NB4 (cell line): ENCODE data around the gene CGREF1.
A peak's percentile ranks its signal among the peaks of the same experiment; 100 is the strongest.

Experiments
- DNase-seq: peaks from one replicate; pipeline ENCODE4 v3.0.0; 2010; ENCODE audit warnings: low read depth
- H3K4me3 ChIP-seq: one replicate; pipeline ENCODE4 v1.5.1; 2011; ENCODE audit warnings: mild to moderate bottlenecking, low read depth, low read length, moderate library complexity
- MYC ChIP-seq: IDR thresholded peaks from 2 replicates; pipeline ENCODE4 v1.6.1; 2011; ENCODE audit warnings: low read depth, low read length
- POLR2A ChIP-seq: IDR thresholded peaks from 2 replicates; pipeline ENCODE4 v1.6.1; 2011; ENCODE audit warnings: mild to moderate bottlenecking; ENCODE audit not compliant: insufficient read length; ENCODE audit errors: extremely low read depth
- TF ChIP-seq, protein P1 (sequence below): IDR thresholded peaks from one replicate; pipeline ENCODE4 v1.5.1; 2012; ENCODE audit warnings: low read depth, low read length
- TF ChIP-seq, protein P2 (sequence below): IDR thresholded peaks from 2 replicates; pipeline ENCODE4 v1.6.1; 2011; ENCODE audit warnings: low read depth, low read length

Gene CGREF1

DNA sequence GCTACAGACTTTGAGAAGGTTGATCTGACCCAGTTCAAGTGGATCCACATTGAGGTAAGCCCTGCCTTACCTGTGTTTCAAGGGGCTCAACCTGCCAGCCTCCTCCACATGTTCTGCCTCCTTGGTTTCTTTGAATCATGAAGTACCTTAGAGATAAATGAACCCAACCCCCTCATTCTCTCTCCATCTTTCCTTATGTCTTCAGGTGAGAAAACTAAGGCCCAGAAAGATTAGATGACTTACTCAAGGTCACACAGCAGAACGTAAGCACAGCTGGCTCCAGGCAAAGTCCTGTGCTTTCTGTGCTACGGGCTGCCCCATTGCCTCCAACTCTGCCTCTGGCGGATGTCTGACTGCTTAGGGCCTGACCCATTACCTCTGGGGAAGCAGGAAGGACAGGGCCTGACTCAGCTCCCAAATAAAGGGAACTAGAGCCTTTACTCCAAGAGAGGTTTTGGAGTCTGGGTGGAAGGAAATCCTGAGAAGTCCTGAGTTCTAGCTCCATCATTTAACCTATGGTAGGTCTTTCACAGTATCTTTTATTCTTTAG, 22.1 kb downstream of the CGREF1 start:
- no peak for TF ChIP-seq POLR2A
- TF ChIP-seq, protein P1, sequence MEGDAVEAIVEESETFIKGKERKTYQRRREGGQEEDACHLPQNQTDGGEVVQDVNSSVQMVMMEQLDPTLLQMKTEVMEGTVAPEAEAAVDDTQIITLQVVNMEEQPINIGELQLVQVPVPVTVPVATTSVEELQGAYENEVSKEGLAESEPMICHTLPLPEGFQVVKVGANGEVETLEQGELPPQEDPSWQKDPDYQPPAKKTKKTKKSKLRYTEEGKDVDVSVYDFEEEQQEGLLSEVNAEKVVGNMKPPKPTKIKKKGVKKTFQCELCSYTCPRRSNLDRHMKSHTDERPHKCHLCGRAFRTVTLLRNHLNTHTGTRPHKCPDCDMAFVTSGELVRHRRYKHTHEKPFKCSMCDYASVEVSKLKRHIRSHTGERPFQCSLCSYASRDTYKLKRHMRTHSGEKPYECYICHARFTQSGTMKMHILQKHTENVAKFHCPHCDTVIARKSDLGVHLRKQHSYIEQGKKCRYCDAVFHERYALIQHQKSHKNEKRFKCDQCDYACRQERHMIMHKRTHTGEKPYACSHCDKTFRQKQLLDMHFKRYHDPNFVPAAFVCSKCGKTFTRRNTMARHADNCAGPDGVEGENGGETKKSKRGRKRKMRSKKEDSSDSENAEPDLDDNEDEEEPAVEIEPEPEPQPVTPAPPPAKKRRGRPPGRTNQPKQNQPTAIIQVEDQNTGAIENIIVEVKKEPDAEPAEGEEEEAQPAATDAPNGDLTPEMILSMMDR = no peak
- TF ChIP-seq, protein P2, sequence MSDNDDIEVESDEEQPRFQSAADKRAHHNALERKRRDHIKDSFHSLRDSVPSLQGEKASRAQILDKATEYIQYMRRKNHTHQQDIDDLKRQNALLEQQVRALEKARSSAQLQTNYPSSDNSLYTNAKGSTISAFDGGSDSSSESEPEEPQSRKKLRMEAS = no peak
- TF ChIP-seq MYC = no peak
- no peak for DNase-seq
- no peak overlapping the region for H3K4me3 ChIP-seq

DNA sequence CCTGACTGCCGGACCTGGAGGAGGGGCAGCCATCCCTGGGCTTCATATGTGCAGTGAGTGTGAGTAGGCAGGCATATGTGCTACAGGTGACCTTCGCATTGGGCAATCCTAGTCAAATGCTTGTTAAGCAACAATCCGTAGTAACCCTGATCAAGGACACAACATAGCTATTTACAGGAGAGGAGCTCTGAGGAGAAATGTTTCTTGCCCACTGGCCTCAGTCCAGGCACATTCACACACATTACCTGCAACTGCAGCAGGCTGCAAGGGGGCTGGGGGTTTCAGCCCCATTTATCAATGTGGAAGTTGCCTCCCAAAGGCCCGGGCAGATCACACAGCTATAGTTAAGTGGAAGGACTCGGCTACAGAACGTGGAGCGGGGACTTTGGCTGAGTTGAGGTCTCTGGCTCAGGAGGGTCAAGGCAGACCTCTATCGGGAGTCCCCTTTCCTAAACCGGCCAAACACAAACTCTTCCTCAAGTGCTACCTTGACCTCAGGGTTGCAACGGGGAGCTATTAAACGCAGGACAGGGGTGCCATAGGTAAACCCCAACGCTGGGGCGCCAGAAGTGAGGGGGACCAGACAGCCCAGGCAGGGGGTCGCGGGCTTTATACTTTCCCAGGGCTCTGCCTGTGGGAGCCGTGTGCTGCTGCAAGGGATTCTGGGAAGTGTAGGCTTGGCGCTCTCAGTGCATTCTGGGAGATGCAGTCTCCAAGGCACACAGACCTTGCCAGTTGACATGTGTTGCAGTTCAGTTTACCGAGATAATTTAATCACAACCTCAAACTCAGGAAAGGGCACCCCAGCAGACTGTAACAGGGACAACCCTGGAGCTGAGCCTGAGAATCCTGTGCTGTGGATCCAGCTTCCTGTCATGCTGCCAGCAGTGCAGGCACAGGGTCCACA, 22.9 kb downstream of the CGREF1 start:
- TF ChIP-seq, protein P2 = no peak; the same call in 1 of the 2 replicates
- TF ChIP-seq MYC (peak; percentile 19; the same call in 1 of the 2 replicates), POLR2A (no peak)
- TF ChIP-seq, protein P1 = no peak
- peak; percentile 61 for DNase-seq
- no peak overlapping the region for H3K4me3 ChIP-seq

DNA sequence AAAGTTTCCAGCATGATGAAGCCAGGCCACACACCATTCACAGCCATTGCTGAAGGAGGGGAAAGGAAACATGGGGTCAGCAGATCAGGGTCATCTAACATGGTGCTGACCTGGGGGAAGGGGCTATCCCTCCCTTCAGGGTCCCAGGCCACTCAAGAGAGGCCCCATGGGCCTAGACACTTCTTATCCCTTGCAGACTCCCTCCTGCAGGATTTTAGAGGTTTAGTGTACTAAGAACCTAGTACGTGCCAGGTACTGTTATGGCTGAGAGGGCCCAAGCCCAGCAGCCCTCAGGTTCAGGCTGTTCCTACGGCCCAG, 23.5 kb downstream of the CGREF1 start:
- H3K4me3 ChIP-seq = no peak overlapping the region
- DNase-seq = no peak
- TF ChIP-seq, protein P2 = no peak
- TF ChIP-seq POLR2A = no peak
- no peak for TF ChIP-seq MYC
- TF ChIP-seq, protein P1 = no peak

DNA sequence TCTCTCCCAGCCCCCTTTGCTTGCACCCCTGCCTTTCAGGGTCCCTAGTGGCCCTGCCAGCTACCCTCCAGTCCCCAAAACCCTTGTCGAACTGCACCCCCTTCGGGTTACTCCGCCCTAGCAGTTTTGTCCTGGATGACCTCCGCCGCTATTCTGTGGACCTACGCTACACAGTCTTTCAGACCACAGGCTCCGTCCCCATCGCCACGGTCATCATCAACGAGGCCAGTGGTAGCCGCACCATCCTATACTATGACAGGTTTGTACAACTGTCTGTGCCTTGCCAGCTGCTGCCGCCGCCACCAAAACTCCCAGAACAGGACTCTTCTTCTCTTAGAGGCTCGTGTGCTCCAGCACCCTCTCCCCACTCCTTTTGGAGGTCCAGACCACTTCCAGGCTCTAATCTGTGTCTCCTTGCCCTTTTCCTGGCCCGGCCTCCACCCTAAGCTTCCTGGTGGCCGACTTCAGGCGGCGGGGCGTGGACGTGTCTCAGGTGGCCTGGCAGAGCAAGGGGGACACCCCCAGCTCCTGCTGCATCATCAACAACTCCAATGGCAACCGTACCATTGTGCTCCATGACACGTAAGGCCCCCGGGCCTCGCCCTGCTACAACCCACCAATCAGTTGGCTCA, 24.5 kb downstream of the CGREF1 start:
- H3K4me3 ChIP-seq = no peak overlapping the region
- no peak for DNase-seq
- TF ChIP-seq, protein P1 = no peak
- TF ChIP-seq POLR2A = no peak
- TF ChIP-seq, protein P2 = no peak
- TF ChIP-seq MYC = no peak

DNA sequence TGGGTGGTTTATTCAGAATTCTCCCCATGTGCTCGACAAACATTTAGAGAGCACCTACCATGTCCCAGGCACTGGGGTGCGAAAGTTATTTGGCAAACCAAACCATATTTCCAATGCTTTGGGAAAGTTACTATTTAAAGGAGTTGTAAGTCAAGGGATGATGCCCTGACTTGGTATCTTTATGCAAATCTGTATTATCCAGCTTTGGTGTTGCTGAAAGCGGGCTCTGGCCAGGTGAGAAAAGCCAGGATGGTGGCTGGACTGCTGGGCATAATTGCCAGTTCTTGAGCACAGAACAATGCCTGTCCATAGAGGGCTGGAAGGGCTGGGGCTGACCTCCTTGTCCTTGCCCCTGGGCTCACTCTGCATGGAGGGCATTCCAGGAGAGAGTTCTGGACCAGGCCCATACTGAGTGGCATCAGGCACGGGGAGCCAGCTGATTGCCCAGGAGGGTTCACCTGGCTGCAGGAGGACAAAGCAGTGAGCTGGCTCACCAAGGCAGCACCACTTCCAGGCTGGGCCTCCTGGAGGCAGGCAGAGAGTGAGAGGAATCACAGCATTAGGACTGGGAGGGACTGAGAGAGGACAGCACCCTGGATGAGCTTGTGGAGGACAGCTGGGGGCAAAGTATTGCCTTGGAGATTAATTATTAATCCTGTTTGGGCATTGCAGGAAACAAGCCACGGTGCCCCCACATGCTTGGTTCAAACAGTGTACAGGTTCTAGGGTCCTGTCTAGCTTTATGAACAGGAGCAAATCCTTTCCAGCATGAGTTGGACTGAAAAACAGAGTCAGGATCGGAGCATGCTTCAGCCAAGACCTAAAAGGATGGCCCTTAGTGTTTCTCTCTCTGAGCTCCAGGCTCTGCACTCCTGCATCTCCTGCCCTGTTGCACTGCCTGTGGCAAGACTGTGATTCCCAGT, 25.2 kb downstream of the CGREF1 start:
- TF ChIP-seq, protein P2 = no peak
- TF ChIP-seq MYC = no peak
- TF ChIP-seq POLR2A = no peak
- TF ChIP-seq, protein P1 = no peak
- DNase-seq = no peak
- H3K4me3 ChIP-seq = no peak overlapping the region
